T-helper 1 cell (primary cell): Measurements from ENCODE around the gene MTCH1.

Experiments used
- DNase-seq, 5 donors: peaks; one replicate each; pipeline ENCODE4 v3.0.0-alpha.2; 2012 to 2020

MTCH1 gene

DNA sequence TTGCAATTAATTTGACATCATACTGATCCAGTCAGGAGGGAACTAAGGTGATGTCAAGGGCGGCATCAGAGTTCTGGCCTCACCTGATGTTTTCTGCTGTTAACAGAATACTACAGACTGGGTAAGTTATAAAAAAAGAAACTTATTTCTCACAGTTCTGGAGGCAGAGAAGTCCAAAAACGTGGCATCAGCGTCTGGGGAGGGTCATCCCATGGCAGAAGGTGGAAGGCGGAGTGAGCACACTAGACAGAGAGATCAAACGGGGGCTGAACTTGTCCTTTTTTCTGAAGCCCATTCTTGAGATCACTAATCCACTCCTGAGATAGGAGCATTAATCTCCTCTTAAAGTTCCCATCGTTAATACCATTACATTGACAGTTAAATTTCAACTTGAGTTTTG, 3.3 kb upstream of the MTCH1 start:
- no peak for DNase-seq

DNA sequence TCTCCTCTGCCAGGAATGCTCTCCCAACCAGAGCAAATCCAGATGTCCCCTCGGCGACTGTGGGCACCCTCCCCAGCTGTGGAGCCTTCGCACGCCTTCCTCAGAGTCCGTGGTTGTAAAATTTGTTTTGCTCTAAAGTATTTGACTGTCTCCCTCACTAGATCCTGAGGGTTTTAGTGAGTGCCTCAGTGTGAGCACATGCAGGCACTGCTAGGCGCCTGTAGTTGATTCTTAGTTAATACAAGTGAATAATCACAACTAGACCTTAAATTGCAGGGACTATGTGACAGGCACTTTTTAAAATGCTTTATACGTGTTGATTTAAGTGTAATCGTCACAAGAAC, 680 bp upstream of the MTCH1 start:
- no peak for DNase-seq

DNA sequence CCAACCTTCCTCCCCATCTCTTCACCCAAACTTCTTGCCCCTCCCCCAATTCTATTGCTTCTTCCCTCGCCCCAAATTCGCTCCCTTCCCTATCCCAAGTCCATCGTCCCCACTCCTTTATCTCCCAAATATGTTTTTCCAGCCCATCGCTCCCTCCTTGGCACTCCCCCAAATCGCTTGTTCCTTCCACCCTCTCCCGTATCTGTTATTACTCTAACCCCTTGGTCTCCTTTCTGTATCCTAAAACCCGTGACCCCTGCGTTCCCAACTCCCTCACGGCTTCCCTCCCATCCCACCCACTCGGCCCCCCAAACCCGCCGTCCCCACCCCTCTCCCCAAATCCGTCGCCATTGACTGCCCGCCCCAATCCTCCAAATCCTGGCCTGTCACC, 584 bp downstream of the MTCH1 start:
- no peak for DNase-seq

DNA sequence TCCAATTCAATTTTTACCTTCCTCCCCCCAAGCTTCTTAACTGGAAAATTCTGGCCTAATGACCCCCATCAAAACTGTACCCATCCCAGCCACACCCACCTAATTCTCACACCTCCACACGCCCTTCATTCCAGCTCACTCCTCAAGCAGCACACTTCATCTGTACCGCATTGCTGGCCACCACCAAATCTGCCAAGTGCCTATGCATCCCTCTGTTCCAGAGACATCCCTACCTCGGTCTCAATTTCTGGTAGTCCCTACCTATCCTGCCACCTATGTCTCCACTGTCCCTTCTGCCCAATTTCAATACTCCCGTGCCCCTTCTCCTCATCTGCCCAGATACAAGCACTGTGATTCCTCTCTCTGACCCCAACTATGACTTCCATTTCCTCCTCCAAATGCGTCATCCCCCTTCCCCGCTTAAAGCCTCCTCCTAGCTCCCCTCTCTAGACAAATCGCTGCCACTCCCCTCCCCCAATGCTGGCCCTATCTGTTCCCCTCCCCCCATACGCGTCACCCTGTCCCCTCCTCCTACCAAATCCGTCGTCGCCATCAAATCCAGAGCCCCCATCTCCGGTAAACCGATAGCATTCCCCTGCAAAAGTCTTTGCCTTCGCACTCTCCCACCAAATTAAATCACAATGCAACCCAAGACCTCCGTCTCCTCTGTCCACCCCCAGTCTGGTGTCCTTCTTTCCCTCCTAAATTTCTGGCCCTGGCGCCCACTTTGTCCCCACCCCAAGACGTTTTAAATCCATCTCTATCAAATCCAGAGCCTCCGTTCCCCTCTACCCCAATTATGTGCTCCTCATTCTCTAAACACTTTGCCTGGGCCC, 1.2 kb downstream of the MTCH1 start:
- peak; percentile 30 to 63 (median 48) for DNase-seq

DNA sequence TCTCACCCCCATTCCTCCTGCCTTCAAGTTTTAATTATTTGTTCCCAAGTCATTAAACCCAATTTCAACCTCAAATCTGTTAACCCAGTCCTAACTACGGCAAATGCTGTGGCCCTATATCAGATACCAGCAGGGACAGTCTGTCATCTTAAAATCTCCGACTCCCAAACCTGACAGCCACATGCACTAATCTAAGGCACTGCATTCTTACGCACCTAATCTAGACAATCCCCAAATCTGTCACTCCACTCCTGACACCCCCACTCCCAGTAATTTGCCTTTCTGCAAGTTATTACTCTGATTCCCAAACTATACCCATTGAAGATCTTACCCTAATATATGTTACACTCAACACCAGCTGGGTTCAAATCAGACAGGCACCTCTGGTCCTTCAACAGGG, 2.5 kb downstream of the MTCH1 start:
- DNase-seq = no peak

DNA sequence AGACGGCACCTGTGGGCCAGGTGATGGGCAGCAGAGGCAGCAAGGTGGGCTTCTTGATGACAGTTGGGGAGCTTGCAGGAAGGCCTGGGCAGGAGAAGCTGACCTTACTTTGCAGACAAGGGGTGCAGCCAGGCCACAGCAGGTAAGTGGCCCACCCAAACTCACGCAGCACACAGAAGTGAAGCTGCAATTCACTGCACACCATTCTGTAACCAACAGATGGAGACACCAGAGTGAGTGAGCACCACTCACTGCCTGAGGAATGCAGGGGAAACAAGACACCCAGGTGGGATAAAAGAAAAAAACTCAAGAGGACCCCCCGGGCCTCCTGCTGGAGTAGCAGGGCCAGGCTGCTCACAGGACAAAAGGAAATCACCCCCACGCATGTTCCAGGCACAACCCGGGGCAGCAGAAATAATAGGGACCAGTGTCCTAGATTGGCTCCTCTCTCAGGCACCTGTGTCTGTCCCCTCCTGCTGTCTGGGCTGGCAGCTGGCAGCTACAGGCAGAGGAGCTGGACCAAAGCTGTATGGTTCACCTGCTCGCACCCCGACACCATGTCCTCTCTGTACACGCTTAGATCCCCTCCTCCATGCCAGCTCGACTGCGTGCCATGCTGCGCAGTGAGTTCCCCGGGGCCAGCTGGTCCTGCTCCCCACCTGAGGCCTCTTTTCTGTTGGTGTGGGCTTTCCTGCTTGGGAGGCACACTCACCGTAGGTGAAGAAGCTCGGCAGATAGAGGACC, 4.9 kb downstream of the MTCH1 start:
- no peak for DNase-seq

DNA sequence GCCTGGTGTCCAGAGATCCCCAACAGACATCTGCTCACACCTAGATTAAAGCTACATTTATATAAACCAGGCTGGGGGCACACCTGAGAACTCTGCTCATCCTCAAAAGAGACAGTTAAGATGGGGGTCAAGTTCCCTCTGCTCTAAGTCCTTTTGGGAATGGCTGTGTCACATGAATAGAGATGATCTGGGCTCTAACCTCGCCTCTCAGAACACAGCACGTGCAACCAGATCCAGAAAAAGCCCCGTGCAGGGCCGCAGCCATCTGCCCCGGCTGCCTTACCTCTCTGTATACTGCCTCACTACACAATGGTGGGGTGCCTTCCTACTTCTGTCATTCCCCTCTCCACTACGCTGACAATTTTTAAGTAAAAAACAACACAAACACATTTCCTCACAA, 5.9 kb downstream of the MTCH1 start:
- no peak for DNase-seq

DNA sequence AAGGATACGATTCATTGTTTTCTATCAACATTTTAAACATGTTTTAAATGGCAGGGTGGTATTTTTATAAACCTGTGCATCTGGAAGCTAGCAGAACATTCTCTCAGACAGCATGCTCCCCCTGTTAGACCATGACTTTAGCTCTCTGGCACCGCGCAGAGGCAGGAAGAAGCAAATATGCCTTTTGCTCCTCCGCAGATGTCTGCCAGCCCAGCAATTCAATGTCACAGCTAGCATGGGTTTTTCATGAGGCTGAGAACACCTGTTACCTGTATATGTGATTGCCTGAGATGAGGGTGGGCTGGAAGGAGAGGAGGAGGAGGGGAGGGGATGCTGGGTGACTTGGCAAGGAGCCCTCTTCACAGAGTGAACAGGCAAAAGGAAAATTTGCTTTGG, 6.7 kb downstream of the MTCH1 start:
- peak in 2 of 5 donors; percentile 17 to 48 for DNase-seq

DNA sequence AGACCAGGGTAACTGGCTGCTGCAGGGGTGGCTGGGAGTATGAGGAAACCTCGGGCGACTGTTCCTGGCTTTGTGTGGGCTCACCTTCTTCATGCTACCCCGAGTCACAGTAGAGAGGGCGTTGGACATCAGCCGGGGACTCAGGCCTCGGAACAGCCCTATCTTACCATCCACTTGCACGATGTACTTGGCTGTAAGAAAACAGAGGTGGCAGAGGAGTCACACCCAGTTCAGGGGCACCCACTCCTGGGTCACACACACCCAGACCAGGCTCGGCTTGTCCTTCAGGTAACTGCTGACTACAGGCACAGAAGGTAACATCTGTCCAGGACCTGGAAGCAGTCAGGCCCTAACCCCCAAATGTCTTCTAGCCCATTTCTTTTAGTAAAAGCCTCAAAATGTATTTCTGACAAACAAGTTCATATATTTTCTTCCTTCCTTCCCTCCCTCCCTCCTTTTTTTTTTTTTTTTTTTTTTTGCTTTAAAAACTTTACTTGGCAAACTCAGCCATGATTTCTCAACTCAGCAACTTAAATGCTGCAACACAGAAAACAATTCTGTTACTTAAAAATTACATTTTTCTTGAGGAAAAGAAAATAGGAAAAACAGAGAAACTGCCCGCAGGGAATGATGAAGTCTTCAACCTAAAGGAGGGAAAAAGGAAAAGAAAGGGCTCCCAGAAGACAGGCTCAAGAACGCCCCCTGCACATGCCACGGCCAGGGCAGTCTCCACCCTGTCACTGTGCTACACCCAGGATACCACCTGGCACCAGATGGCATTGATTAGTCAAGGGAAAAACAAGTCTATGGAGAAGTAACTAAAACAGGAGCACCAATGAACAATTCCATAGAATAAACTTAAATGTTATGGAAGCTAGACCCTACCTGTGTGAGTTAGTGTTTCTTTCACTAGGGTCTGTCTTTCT, 7.3 kb downstream of the MTCH1 start:
- no peak for DNase-seq

DNA sequence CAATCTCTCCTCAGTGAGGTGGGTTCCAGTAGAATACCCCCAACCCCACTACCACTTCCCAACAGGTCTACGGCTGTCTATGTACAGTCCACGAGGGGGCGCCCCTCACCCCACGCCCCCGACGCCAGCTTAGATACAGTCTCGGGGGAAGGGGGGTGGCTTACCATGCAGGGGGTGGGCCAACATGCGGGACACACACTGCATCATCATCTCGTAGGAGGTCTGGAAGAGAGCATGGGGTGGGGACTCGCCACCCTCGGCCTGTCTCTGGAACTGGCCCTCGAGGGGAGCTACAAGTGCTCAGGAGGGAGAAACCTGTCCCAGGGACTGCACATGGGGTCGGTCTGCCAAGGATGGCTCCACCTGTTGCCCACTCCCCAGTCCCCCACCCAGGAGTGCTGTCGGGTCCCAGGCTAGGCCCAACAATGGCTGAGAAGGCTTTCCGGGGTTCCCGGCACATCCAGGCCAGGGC, 8.5 kb downstream of the MTCH1 start:
- DNase-seq = no peak

DNA sequence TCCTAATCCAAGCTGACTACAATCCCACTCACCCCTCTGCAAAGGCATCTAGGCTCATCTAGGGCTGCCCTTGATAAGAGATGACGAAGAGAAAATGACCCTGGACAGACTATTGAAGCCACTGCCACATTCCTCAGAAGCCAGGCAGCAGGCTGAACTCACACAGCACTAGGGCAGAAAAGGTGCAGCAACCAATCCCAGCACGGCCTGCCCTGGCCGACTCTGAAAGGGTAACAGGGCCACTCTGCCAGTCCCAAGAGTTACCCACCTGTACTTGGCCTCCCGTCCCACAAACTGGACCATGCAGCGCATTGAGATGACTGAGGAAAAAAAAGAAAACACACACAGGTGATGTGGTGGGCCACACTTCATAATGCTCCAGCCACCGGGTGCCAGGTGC, 9.1 kb downstream of the MTCH1 start:
- DNase-seq = no peak

DNA sequence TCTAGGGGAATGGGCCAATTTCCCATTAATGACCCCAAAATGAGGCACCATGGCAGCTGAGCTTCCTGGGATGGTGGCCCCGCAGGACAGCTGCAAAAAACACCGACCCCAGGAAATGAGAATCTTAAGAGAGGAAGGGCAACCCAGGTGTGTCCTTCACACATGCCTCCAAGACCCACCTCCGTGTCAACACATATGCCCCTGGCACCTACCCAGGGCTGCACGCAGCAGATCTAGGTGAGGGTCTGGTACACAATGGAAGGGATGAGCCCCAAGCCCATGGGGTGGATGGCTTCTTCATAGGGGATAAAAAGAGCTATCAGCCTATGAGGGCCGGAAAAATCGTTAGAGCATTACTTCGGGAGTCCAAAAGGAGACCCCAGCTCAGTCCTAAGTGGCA, 9.5 kb downstream of the MTCH1 start:
- DNase-seq = no peak

DNA sequence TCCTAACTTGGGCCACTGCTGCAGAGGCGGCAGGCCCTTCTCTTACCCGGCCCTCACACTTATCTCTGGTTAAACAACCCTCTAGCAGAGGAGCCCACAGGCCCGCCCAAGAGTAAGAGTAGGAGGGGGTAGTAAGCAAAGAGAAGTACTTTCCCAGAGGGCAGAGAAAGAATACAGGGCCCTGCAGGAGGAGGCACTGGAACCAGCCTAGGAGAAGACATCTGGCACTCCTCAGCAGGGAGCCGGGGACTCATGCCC, 10.1 kb downstream of the MTCH1 start:
- no peak for DNase-seq

DNA sequence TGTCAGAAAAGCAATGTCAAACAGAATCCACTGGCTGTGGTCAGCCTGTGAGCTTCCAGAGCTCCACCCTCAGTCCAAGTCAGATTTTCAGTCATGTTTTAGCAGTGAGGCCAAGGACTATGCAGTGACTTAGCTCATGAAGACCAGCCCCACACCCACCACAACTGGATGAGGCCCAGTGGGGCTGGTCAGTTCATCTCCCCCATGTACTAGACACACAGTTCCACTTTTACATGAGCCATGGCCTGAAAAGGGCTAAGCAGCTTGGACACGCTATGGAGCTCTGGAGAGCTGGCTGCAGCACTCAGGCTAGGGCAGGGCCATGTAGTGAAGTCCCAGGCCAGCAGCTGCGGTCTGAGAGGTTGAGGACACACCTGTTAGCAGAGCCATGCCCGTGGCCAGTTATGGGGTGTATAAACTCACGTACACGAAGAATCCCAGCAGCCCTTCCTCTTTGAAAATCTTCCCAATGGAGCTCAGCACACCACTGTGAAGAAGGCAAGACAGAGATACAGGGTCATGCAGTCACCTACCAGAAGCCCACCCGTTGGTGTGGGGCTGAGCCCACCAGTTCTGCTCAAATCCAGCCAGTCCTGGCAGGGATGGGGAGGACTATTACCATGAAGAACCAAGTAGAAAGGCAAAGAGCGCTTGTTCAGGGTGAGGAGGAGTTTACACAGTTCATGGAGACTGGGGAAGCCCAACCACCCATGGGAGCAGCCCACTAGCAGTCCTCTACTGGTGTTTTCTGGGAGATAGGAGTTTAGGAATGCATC, 10.6 kb downstream of the MTCH1 start:
- no peak for DNase-seq

DNA sequence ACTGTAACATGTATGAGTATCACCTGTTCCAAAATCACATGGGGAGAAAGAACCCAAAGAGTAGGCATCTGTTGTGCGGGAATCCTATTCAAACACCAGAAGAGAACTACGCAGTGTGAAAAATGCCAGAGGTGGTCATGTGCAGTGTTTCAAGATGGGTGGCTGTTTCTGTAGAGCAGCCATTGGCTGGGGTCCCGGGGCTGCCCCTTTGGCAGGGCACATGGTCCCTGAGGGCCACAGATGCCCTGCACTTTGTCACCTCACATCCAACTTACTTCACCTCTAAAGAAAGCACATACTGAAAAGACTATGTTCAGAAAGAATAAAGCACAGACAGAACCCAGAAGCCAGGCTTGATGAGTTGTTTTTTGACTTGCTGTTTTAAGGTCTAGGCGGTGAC, 12.3 kb downstream of the MTCH1 start:
- DNase-seq = no peak

DNA sequence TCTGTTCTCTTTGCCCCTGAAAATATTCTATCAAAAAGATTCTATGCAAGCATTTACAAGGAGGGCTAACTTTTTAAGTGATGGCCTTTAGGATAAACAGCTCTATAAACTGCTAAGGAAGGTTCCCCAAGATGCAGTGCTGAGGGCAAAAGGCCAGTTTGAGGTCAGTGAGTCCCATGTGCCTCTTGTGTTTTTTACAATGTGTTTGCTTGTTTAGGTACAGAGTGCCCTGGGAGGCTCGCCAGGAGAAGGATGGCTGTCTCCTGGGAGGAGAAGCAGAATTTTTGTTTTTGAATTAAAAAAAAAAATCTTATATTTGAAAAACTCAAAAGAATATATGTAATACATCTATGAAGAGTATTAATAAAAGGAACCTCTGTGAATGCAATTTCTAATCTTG, 12.8 kb downstream of the MTCH1 start:
- DNase-seq = no peak

DNA sequence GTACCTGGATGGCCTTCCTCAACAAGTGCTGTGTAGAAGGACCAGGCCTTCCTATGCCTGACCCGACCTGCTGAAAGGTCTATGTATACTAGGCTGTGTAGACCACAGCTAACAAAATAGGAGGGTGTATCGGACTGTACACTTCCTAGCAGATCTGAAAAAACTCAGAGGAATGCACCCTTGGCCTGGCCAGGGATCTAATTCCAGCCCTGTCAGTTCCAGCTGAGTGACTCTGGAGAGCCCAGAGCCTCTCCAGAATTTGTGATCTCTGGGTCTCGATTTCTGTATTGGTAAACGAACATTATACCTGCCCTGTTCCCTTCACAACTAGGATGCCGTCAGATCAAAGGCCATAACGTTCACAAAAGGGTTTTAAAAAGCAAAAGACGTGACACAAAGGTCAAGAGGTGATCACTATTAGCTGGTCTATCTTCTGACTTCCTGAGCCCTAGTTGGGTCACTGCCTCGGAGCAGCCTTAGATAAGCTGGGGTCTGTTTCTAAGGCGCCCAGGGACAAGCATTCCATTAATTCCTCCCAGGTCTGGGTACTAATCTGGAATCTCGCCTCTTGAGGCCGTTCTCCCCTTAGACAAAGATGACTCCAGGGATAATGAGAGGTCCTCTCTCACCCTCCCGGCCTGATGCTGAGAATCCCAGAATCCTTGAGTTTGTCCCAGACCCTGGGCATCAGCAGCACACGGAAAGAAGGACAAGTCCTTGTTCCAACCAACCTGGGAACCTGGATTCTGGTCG, 13.9 kb downstream of the MTCH1 start:
- DNase-seq = no peak

DNA sequence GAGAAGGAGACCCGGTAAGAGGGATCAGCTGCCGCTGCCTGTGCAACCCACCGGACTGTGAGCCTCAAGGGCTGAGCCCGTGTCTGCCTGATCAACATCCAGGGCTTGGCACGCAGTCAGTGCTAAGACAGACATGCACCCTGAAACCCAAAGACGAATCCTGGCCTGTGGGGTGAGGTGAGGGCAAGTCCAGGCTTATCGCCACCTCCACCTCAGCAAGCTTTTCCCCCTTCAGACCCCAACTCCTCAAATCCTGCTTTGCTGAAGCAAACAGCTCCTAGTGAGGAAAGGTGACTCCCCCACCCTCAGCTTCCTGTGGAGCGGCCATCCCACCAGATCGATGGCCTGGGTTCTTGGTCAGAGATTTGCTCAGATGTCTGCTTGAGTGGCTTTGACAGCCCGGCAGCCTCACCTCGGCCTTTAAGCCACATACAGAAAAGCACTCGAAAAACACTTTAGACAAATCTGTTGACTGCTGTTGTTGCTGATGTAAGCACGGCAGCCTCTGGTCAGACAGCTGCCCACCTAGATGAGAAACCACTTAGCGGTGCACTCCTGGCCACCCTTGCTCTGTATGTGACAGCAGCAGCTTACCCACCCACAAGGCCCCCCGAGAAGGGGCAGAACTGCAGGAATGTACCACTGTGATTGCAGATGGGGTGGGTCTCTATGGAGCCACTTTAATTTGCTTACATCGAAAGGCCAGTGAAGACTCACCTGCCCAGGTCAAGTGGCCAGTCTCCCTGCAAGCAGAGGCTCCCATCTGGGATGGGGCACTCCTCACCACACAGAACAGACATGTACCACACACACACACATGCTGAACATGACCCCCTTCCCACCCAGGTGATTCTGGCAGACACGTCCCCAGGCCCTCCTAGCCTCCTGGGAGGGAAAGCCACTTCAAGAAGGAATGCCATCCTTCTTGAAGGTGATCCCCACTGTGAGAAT, 14.8 kb downstream of the MTCH1 start:
- DNase-seq = no peak

DNA sequence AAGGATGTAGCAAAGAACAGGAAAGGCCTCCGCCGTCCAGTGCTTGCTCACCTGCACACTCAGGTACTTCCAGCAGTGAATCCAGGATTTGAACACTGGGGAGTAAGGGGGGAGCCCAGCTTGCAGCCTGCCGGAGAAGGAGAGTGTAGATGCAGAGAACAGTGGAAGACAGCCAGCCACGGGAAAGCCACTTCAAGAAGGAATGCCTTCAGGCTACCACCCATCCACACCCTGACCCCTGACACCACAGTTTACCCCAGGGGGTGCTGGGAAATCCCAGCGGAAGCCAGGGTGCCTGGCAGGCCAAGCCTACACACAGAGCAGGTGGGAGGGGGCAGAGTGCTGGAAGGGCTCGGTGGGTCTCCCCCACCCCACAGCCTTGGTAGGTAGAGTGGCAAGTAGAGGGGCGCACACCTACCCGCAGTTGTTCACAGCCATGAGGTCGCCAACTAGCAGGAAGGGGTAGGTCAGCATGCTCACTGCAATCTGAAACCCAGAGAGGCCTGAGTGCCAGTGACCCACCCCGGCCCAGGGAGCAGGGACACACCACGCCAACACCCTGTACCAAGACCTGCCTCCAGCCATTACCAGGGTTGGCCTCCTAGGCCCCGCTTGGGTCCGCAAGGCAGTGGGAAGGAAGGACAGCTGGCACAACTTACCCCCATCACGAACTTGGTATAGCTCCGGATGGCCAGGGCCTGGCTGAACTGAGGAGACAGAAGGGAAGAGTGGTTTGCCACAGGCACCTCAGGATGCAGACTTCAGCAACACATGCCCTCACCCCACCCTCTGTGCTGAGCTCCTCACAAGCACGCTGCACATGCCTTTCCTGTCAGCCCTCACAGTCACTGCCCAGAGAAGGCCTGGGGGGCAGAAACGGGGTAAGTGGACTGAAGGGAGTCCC, 15.8 kb downstream of the MTCH1 start:
- no peak for DNase-seq

DNA sequence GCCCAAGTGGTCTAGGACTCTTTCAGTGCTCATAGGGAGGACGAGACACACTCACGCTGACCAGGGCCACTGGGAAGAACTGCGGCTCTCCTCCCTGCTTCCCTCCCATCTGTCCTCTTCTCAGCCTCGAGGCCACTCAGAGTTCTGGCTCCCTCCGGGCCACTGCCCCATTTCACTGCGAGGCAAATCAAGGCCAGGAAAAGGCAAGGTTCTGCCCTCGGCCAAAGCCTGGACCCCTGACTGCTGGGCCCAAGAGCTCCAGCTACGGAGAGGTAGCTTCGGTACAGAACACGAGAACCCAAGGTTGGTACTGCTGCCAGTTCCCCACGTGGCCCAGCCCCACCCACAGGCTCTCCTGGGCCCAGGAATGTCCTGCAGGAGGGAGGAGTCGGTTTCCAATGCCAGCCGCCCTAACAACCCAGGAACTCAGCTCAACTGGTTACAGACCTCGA, 16.7 kb downstream of the MTCH1 start:
- DNase-seq = no peak
